T-helper 1 cell (primary cell): Measurements from ENCODE around the gene PFAS.

Experiments
- DNase-seq, 5 donors: peaks; one replicate each; pipeline ENCODE4 v3.0.0-alpha.2; 2012 to 2020

Gene PFAS

DNA sequence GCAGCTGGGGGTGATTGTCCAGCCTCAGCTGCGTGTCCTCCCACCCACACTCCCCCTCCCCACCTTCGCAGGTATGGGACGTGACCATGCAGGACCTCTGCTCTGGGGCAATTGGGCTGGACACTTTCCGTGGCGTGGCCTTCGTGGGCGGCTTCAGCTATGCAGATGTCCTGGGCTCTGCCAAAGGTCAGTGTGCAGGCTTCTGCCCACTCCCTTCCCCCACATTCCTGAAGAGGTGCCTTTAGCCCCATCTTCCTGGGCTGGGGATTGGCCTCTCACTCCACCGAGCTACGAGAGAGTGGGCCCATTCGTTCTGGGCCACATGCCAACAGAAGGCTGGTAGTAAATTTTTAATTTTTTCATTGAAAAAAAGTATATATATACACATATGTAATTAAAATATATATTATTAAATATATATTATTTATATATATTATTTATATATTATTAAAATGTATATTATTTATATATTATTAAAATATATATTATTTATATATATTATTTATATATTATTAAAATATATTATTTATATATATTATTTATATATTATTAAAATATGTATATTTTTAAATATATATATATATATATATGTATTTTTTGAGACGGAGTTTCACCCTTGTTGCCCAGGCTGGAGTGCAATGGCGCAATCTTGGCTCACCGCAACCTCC lies 18.5 kb downstream of the PFAS start:
- DNase-seq: no peak

- no peak for DNase-seq
Measured at GRCh38 chr17:8268550-8269298, 19.6 kb downstream of the PFAS start.

DNA sequence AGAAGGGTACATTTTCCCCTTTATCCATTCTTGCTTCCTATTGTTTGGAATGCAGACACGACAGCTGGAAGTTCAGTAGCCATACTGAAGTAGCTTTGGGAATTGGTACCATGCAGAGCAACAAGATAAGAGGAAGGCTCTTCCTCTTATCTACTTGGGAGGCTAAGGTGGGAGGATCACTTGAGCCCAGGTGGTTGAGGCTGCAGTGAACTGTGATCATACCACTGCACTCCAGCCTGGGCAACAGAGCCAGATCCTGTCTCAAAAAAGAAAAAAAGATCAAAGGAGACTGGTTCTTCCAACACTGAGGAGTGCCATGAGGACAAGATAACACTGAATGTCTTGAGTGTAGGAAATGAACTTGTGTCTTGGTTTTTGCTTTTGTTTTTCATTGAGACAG lies 23.3 kb downstream of the PFAS start:
- DNase-seq: no peak

DNA sequence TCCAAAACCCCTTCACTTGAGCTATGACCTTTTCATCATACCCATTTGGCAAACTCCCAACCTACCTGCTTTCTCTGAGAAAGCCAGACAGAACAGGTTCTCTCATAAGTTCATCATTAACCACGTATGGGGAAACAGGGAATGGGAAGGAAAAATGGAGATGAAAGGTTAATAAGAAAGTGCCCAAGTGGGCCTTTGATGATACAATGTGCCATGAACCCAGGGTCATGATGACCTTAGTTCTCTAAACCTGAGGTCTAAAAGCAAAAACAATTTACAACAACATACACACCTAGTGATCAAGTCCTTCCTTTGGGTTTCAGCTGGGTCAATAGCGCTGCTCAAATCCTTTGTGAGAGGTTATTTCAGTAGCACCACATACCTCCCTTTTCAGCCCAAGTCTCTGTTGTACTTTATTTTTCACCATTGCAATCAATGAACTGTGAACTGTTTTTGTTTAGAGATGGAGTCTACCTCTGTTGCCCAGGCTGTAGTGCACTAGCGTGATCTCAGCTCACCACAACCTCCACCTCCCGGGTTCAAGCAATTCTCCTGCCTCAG lies 24.9 kb downstream of the PFAS start:
- DNase-seq: no peak

- DNase-seq: no peak
Measured at GRCh38 chr17:8274816-8275215, 25.7 kb downstream of the PFAS start.

- no peak for DNase-seq
Measured at GRCh38 chr17:8275421-8276290, 26.6 kb downstream of the PFAS start.

- DNase-seq: no peak
Measured at GRCh38 chr17:8277317-8277716, 28.2 kb downstream of the PFAS start.

- no peak for DNase-seq
Measured at GRCh38 chr17:8282345-8282744, 33.3 kb downstream of the PFAS start.

DNA sequence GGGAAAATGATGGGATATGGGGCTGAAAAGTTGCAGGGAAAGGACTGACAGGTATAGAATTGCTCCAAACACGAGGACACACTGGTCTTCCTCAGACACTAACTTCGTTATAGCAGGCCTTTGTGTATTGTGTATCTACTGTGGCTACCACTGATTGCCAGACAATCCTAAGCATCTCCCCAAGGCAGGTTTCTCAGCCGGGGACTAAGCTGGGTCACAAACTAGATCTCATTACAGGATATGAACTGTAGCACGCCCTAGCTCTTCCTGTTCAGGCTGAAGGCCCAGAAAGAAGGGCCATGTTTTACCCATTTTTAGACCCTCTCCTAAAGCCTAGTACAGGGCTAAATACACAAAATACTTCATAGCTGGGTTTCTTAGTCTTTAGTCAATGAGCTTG lies 34.3 kb downstream of the PFAS start:
- peak in 1 of 5 donors; percentile 25 for DNase-seq

DNA sequence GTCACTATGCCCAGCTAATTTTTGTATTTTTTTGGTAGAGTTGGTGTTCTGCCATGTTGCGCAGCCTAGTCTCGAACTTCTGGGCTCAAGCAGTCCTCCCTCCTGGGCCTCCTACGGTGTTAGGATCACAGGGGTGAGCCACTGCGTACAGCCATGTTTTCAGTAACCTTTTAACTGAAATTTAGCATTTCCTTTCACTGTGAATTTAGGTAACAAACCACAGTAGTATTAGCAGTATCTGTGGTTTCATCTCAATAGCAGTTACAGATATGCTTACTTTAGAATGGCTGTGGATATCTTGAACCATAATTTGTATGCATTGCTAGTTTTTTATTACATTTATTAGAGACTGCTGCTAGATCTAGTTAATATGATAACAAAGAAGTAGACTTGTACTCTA lies 35.0 kb downstream of the PFAS start:
- DNase-seq: no peak

GRCh38 chr17:8285270-8286181 lies 36.4 kb downstream of the PFAS start:
- no peak for DNase-seq

DNA sequence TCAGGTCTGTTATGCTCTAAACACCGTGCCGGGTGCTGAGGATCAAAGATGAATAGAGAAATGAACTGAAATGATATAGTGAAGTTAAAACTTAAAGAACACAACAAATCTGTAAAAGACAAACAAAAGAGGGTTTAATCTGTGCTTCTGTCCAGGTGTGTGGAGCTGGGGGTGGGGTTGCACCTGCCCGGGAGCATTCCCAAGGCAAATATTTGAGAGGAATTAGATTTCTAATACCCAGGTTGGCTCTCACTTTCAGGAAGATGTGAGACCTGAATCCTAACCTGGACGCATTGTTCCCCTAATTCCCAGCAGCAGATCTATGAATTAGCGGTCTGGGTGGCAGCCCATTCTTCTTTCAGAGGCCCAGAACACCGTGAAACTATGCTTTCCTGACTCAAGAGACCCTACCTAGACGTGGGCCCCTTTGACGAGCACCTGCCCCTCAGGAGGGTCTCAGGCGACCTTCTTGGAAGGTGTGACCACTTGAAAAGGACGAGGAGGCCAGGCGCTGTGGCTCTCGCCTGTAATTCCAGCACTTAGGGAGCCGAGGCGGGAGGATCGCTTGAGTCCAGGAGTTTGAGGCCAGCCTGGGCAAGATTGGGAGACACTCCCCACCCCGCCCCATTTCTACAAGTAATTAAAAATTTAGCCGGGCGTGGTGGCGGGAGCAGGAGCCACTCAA lies 38.7 kb downstream of the PFAS start:
- no peak for DNase-seq

DNA sequence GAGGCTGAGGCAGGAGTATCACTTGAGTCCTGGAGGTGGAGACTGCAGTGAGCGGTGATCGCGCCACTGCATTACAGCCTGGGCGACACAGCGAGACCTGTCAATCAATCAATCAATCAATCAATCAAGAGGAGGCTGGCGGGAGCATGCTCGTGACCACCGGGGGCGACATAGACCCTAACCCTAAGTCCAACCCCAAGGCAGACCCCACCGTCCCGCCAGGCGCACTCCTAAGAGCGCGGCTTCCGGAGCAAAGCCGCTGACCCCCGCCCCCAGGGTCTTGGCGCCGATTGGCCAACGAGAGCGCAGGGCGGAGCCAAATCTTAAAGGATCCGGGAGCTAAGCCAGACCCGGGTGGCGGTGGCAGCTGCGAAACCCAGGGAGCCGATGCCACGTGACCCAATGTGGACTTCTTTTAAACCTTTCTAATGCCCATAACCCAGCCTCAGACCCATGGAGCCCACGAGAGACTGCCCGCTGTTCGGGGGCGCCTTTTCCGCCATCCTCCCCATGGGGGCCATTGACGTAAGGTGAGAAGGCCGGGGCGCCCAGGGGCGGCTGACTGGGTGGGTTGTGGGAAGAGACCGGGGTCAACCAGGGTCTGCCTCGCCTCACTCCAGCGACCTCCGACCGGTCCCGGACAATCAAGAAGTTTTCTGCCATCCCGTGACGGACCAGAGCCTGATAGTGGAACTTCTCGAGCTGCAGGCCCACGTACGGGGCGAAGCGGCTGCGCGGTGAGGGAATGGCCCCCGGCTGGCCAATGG lies 39.4 kb downstream of the PFAS start, which contains the start of gene RANGRF:
Gene RANGRF, plus strand, starts transcription at position 335 of the 767 bp plus-strand sequence. Its CDS starts 119 bp downstream, at position 454.
- DNase-seq: peak; percentile 59 to 86 (median 76)

- peak in 2 of 5 donors; percentile 27 to 46 for DNase-seq
Measured at GRCh38 chr17:8289103-8289397, 40.0 kb downstream of the PFAS start.

DNA sequence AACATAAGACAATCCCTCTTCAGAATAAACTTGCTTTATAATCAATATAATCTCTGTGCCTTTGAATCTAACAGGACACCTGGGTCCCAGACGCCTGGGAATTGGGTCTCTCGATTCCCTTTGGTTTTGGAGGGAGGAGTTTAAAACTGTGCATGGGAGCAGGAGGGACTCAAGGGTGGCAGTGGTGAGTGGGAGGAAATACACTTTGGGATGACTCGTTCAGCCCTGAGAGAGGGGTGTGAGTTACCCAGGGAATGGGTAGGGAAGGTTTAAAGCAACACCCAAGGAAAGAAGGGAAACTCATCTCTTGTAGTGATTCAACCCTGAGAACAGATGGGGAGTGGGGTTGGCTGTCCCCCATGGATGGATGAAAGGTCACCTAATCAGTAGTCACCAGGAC lies 41.0 kb downstream of the PFAS start:
- no peak for DNase-seq

DNA sequence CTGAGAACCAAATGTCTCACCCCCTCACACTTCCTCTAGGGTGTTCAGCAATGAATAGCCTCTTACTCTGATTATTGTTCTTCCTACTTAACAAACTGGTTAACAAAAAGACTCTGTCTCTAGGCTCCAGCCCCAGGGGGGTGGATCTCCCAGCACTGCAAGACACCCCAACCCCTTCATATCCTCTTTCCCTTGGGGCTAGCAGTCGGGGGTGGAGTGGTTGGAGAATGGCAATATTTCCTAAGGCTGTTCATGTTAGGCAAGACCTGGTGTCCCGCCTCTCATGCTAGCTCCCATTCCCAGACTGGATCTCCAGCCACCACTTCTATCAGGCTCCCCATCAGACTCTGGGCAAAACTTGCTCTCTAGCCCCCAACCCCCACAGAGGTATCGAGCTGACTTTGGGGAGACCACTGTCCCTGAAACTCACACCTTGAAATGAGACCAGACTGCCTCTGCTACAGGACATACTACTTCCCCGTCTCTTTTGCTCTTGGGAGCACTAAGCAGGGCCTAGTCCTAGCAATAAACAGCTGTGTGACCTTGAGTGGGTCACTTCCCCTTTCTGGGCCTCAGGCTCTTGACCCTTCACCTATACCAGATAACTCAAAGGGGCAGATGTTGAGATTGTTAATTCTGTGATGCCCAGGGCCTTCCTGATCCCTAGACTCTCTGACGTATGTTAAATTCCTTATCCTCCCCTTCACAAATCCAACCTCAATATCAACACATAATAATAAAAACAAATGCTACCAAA lies 43.7 kb downstream of the PFAS start:
- no peak for DNase-seq

DNA sequence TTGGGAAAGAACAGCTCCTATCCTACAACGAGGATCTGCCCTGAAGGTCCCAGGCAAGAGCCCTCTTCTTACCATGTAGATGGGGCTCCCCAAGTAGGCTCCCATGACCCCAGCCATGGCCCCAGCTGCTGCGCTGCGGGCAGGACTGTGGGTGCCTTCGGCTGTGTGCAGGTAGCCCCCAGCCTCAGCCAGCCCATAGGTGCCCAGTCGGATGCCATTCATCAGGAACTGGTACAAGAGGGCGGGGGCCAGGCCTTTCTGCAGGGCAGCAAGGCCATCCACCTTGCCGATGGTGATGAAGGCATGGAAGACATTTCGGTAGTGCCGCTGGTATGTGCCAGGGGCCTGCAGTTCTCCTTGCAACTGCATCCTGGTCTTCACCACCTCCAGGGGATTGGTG lies 45.3 kb downstream of the PFAS start:
- DNase-seq: no peak

GRCh38 chr17:8294814-8295316 lies 45.8 kb downstream of the PFAS start:
- no peak for DNase-seq

GRCh38 chr17:8300226-8300625 lies 51.1 kb downstream of the PFAS start:
- DNase-seq: no peak
